ENCODE data around the gene ADI1. TPM values are rescaled to one million over a fixed set of nuclear protein-coding genes. Genes with fewer than 3 reads are reported as not detected.

ADI1 gene
- polyA plus RNA-seq, 6 donors from 2014 or later, result 32.3 to 87.8 (median 37.1) TPM

DNA sequence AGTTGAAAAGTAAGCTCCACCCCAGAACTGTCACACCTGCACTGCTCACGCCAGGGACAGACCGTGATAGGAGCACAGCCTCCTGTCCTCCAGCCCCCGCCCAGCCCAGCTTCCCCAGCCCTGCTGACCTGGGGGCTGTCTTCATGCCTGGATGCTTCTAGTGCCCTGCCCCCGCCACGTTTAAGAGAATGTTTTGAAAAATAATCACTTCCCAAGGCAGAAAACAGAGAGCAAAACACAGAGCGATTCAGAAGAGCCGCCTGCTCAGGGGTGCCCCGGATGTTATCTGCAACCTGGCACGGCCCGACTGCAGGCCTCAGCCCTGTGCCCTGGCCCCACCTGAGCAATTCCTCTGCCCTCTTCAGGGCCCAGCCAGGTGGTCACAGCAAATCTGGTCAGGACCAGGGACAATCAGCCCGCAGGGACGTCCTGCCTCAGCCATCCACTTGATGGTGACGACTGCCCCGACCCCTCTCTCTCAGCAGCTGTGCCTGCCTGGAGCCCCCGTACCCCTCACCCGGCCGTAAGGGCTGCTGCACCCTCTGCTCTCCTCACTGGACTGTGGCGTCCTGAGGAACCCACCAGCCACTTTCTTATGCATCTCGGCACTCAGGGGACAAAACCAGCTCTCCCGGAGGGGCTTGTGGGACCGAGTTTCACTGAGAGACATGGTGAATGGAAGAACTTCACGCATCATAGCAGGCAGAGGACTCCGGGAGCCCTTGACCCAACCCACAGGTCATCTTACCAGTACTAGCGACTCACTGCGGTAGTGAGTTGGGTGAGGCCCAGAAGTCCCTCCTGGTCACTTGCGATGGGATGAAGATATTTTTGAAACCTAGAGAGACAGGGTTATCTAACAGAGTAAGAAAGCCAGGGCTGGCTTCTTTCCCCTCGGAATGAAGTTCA lies 30.2 kb downstream of the ADI1 start:
- H3K27ac Mint-ChIP-seq, result no peak overlapping the region
- H3K4me3 Mint-ChIP-seq, result no peak overlapping the region
- H3K36me3 Mint-ChIP-seq, result peaks cover 0 to 21% of the 10 kb centered on the region in 2 donors
- ATAC-seq (ENCODE audit: low read depth in 2 of 2) (no peak), DNase-seq (no peak)
- H3K9me3 Mint-ChIP-seq, result no peaks in the 10 kb centered on the region
- no peaks in the 10 kb centered on the region for H3K27me3 Mint-ChIP-seq
- H3K4me1 Mint-ChIP-seq, result peaks cover 0 to 3% (median 0%) of the 10 kb centered on the region in 3 donors

DNA sequence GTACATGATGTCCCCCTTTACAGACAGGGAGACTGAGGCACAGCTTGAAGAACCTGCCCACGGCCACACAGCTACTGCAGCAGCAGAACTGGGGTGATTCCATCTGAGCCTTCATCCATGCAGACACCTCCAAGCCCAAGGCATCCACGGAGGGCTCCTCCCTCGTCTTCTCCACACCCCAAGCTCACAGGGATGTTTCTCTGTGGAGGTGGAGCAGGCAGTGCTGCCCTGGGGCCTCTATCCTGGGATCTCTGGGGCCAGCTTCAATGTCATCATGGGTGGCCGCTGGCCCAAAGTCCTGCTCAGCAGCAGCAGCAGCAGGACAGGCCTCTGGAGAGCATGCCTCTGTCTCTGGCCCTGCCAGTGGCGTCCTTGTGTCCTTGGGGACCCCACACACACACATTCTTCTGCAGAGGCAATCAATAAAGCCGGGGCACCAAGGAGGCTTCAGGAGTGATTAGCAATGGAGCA lies 31.2 kb downstream of the ADI1 start:
- Mint-ChIP-seq H3K27me3 (no peaks in the 10 kb centered on the region), H3K4me3 (no peak overlapping the region), H3K27ac (no peak overlapping the region), H3K4me1 (peaks cover 0 to 3% (median 0%) of the 10 kb centered on the region in 3 donors), H3K36me3 (peaks cover 0 to 21% of the 10 kb centered on the region in 2 donors), H3K9me3 (no peaks in the 10 kb centered on the region)
- no peak for DNase-seq
- ATAC-seq (ENCODE audit: low read depth in 2 of 2), result no peak

DNA sequence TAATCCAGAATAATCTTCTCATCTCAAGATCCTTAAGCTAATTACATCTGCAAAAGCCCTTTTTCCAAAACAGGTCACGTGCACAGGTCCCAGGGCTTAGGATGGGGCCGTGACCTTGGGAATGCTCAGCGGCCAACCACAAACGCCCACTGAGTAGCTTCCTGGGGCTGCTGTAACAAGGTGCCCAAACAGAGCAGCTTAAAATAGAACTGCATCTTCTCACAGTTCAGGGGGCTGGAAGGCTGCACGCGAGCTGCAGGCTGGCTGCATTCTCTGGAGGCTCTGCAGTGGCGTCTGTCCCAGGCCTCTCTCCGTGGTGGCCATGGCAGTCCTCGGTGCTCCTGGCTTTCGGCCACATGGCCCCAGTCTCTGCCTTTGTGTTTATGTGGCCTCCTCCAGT lies 31.9 kb downstream of the ADI1 start:
- H3K36me3 Mint-ChIP-seq, result peaks cover 0 to 21% of the 10 kb centered on the region in 2 donors
- H3K27ac Mint-ChIP-seq, result no peak overlapping the region
- H3K4me3 Mint-ChIP-seq, result no peak overlapping the region
- H3K27me3 Mint-ChIP-seq, result no peaks in the 10 kb centered on the region
- no peaks in the 10 kb centered on the region for H3K9me3 Mint-ChIP-seq
- DNase-seq (no peak), ATAC-seq (ENCODE audit: low read depth in 2 of 2) (no peak)
- peaks cover 0 to 3% (median 0%) of the 10 kb centered on the region in 3 donors for H3K4me1 Mint-ChIP-seq

DNA sequence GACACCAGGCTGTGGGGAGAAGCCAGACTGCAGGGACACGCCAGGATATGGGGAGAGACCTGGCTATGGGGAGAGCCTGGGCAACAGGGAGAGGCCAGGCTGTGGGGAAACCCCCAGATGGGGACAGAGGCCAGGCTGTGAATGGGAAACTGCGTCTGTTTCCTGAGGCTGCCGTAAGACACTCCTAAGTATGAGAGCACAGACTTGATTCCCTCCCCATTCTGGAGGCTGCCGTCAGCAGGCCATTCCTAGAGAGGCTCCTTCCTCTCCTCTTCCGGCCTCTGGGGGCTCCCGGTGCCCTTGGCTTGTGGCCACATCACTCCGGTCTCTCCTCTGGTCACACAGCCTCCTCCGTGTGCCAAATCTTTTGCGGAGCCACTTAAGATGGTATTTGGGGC lies 32.3 kb downstream of the ADI1 start:
- no peaks in the 10 kb centered on the region for H3K27me3 Mint-ChIP-seq
- peaks cover 0 to 3% (median 0%) of the 10 kb centered on the region in 3 donors for H3K4me1 Mint-ChIP-seq
- H3K9me3 Mint-ChIP-seq, result no peaks in the 10 kb centered on the region
- H3K4me3 Mint-ChIP-seq, result no peak overlapping the region
- no peak for DNase-seq
- no peak for ATAC-seq (ENCODE audit: low read depth in 2 of 2)
- no peak overlapping the region for H3K27ac Mint-ChIP-seq
- H3K36me3 Mint-ChIP-seq, result peaks cover 0 to 21% of the 10 kb centered on the region in 2 donors

DNA sequence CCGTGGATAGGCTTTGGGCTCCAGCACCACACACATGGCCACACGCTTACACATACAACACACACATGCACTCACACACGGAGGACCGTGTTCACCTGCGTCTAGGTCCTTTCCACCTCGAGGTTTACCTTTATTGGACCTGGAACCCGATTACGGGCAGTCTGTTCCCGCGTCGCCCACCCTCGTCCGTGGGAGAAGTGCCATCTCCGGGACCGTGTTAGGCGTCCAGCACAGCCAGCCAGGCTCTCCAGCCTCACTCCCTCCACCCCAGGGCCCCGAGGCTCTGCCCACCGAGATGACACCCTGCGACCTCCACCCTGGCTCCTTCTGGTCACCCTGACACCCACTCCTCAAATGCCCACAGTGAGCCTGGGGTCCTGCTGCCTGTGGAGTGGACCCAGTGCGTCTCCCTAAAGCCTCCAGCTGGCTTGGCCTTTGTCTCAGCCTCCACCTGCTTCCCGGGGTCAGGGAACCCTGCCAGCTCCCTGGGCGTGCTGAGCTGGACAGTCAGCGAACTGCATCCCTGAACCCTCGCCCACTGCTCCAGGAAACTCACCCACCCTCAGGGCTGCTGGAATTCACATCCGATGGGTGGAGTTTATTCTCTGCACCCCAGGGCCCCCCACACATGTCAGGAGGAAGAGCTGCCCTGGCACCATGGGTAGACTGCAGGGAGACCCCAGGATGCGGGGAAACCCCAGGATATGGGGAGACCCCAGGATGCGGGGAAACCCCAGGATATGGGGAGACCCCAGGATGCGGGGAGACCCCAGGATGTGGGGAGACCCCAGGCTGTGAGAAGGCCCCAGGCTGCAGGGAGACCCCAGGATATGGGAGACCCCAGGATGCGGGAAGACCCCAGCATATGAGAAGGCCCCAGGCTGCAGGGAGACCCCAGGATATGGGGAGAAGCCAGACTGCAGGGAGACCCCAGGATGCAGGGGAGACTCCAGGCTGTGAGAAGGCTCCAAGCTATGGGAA lies 33.0 kb downstream of the ADI1 start:
- no peak for DNase-seq
- Mint-ChIP-seq H3K27me3 (no peaks in the 10 kb centered on the region), H3K4me1 (peaks cover 0 to 3% (median 0%) of the 10 kb centered on the region in 3 donors), H3K9me3 (no peaks in the 10 kb centered on the region), H3K36me3 (peaks cover 0 to 21% of the 10 kb centered on the region in 2 donors), H3K4me3 (no peak overlapping the region), H3K27ac (no peak overlapping the region)
- ATAC-seq (ENCODE audit: low read depth in 2 of 2), result no peak

DNA sequence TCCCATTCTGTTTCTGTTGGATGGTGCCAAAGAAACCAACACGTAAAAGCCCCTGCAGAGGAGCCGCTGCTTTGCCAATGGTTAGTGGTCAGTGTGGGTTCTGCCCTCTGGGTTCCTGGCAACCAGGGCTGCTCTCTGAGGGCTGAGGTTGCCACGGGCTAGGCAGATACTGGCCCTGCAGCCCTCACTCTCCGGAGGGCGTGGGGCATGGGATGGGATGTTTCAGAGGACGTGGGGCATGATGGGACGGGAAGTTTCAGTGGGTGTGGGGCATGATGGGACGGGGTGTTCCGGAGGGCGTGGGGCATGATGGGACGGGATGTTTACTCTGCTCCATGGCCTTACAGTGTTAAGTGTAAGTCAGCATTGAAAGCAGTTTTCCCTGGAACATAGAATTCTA lies 34.2 kb downstream of the ADI1 start:
- Mint-ChIP-seq H3K27me3 (no peaks in the 10 kb centered on the region), H3K4me1 (peaks cover 5 to 10% (median 6%) of the 10 kb centered on the region in 3 donors), H3K27ac (peak overlapping the region in 3 of 6 donors; percentile 5 to 54 (median 31)), H3K4me3 (no peak overlapping the region), H3K36me3 (peaks cover 0 to 21% of the 10 kb centered on the region in 2 donors), H3K9me3 (no peaks in the 10 kb centered on the region)
- ATAC-seq (ENCODE audit: low read depth in 2 of 2), result no peak
- no peak for DNase-seq

DNA sequence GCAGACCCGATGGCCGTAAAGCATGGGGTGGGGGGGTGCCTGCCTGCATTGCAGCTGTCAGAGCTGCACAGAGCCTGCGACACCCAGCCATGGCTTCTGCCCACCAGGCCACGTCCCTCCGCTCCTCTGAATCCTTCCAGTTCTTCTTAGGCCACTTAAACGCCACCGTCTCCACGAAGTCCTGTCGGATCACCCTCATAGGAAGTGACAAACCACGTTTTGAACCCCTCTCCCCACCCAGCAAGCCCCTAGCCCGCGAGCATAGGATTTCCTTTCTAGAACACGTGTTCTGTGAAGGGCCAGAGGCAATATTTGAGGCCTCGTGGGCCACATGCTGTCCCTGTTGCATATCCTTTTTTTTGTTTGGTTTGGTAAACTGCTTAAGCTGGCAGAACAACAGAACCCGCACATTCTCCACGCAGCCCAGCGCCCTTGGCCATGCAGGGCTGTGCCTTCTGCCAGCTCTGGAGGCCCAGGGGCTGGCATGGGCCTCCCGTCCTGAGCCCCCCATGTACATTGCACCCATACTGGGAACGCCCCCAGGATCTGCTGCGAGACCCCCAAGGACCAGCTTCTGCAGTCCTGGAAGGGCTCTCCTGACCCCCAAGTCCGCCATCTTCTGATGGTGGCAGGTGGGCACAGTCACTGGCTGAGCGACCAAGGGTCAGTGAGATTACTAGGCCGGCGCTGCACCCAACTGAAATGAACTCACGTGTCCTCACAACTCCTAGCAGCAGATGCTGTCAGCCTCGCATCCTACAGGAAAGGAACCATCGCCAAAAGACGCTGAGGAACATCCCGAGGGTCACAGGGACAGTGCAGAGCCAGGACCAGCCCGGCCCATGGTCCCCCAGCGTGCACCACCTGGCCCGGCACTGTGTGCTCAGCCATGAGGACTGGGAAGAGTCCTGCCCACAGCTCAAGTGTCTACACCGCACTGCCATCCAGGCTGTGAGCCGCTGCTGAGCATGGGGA lies 35.1 kb downstream of the ADI1 start:
- no peak for DNase-seq
- H3K27me3 Mint-ChIP-seq, result no peaks in the 10 kb centered on the region
- no peak overlapping the region for H3K4me3 Mint-ChIP-seq
- no peaks in the 10 kb centered on the region for H3K9me3 Mint-ChIP-seq
- H3K27ac Mint-ChIP-seq, result peak overlapping the region in 3 of 6 donors; percentile 24 to 65 (median 63)
- peaks cover 8 to 16% (median 13%) of the 10 kb centered on the region in 3 donors for H3K4me1 Mint-ChIP-seq
- H3K36me3 Mint-ChIP-seq, result peaks cover 0 to 29% of the 10 kb centered on the region in 2 donors
- ATAC-seq (ENCODE audit: low read depth in 2 of 2), result no peak

DNA sequence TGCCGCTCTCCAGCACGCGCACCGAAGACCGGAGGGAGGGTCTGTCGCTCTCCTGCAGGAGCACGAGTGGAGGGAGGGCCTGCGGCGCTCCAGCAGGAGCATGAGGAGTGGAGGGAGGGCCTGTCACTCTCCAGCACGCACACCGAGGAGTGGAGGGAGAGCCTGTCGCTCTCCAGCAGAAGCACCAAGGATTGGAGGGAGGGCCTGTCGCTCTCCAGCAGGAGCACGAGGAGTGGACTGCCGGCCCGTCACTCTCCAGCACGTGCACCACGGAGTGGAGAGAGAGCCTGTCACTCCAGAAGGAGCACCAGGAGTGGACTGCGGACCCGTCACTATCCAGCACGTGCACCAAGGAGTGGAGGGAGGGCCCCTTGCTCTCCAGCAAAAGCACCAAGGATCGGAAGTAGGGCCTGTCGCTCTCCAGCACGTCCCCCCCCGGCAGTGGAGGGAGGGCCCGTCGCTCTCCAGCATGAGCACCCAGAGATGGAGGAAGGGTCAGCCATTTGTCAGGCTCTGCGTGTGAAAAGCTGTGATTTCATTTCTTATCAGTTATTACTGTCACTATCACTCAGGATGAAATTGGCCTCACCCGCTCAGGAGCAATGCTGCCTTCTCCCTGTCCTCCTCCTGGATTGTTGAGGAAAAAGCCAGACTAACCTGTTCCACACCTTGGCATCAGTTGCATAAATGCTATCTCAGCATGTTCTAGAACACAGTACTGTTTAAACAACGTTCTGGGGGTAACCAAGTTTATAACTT lies 35.9 kb downstream of the ADI1 start:
- DNase-seq, result no peak
- H3K27ac Mint-ChIP-seq, result peak overlapping the region in 1 of 6 donors; percentile 63
- ATAC-seq (ENCODE audit: low read depth in 2 of 2), result peak in 1 of 2 donors; percentile 20

DNA sequence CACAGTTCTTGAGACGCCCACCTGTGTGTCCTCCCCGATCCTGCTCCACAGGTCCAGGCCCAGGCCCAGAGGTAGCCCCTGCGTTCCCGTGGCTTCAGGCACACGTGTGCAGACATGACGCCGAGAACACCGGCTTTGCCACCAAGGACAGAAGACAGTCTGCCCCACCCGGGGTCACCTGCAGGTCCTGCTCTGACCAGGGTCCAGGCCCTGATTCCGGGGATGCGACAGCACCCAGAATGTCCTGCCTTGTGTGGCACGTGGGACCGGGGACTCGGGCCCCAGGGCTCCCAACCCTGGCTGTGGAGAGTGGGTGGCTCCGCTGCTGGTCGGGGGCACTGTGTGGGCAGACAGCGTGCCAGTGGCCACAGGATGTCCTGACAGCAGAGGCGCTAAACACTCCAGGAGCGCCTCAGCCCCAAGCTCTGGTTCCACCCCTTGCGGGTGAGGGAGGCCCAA lies 36.9 kb downstream of the ADI1 start:
- Mint-ChIP-seq H3K9me3 (no peaks in the 10 kb centered on the region), H3K27me3 (no peaks in the 10 kb centered on the region), H3K36me3 (peaks cover 0 to 29% of the 10 kb centered on the region in 2 donors), H3K27ac (no peak overlapping the region), H3K4me1 (peaks cover 7 to 16% (median 13%) of the 10 kb centered on the region in 3 donors), H3K4me3 (no peak overlapping the region)
- ATAC-seq (ENCODE audit: low read depth in 2 of 2) (no peak), DNase-seq (no peak)

More for the DNA sequence above, 35.9 kb downstream of the ADI1 start:
- H3K27me3 Mint-ChIP-seq, result no peaks in the 10 kb centered on the region
- peaks cover 0 to 29% of the 10 kb centered on the region in 2 donors for H3K36me3 Mint-ChIP-seq
- H3K4me1 Mint-ChIP-seq, result peaks cover 7 to 16% (median 13%) of the 10 kb centered on the region in 3 donors
- H3K4me3 Mint-ChIP-seq, result peak overlapping the region in 1 of 8 donors; percentile 47
- H3K9me3 Mint-ChIP-seq, result no peaks in the 10 kb centered on the region

DNA sequence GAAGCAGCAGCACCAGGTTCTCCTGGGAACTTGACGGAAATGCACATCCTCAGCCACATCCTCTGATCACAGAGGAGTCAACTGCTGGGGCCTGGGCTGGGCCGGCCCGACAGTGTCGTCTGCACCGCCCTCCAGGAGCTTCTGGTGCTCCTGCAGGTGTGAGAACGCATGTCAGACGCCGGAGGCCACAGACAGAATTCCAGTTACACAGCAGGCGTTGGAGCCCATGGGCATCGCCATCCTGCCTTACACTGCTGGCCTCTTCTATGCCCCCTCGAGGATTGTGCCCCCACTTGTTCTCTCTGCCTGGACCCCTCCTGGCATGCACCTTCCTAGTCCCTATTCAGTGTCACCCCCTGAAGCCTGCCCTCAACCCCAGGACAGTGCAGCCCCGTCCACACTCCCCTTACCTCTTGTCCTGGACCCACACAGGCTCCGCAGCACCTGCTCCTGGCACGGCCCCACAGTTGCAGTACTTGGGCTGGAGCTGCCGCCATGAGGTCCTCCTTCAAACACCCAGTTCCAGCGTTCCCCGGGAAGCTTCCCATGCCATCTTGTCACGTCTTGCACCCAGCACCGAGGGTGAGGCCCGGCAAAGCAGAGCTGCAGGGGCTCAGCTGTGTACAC lies 37.5 kb downstream of the ADI1 start:
- Mint-ChIP-seq H3K27me3 (no peaks in the 10 kb centered on the region), H3K9me3 (no peaks in the 10 kb centered on the region), H3K27ac (peak overlapping the region in 1 of 6 donors; percentile 39), H3K4me1 (peaks cover 7 to 16% (median 13%) of the 10 kb centered on the region in 3 donors), H3K4me3 (no peak overlapping the region), H3K36me3 (peaks cover 0 to 29% of the 10 kb centered on the region in 2 donors)
- ATAC-seq (ENCODE audit: low read depth in 2 of 2) (no peak), DNase-seq (no peak)

DNA sequence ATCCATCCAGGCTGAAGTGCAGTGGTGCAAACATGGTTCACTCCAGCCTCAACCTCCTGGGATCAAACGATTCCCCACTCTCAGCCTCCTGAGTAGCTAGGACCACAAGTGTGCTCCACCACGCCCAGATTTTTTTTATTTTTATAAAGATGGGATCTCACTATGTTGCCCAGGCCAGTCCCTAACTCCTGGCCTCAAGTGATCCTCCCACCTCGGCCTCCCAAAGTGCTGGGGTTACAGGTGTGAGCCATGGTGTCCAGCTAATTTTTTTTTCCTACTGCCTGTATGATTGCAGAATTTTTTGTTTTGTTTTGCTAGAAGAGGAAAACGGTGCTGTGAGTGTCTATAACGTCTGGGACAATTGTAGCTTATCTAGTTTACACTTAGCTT lies 38.3 kb downstream of the ADI1 start:
- ATAC-seq (ENCODE audit: low read depth in 2 of 2) (no peak), DNase-seq (no peak)

More for the DNA sequence above, 38.3 kb downstream of the ADI1 start:
- H3K27me3 Mint-ChIP-seq, result no peaks in the 10 kb centered on the region
- H3K9me3 Mint-ChIP-seq, result no peaks in the 10 kb centered on the region
- peaks cover 7 to 16% (median 13%) of the 10 kb centered on the region in 3 donors for H3K4me1 Mint-ChIP-seq
- H3K4me3 Mint-ChIP-seq, result peak overlapping the region in 1 of 8 donors; percentile 61
- H3K36me3 Mint-ChIP-seq, result peaks cover 0 to 27% of the 10 kb centered on the region in 2 donors
- peak overlapping the region in 2 of 6 donors; percentile 33 to 42 for H3K27ac Mint-ChIP-seq
